PC-9 (cell line): ENCODE measurements around the gene PABPN1L. TPM values are rescaled to one million over a fixed set of nuclear protein-coding genes. Genes with fewer than 3 reads are reported as not detected.

Source experiments
- BruUV-seq: library from RNA; stranded (reverse); fragments of 400-500 nt; replicated peaks from 2 replicates; lab custom pipeline; 2021; lab: Mats Ljungman, UMichigan
- CTCF ChIA-PET: fragments of 300-600 bp; sonication (Branson Sonifier 250); formaldehyde crosslinking; loops from one replicate; lab custom pipeline; 2022; ENCODE audit warnings: antibody characterized with exemption; lab: Charles Lee
- POLR2A ChIA-PET: fragments of 300-600 bp; sonication (Branson Sonifier 250); formaldehyde crosslinking; loops from one replicate; lab custom pipeline; 2022; ENCODE audit warnings: antibody characterized with exemption; ENCODE audit not compliant: unreplicated experiment; lab: Charles Lee
- DNase-seq, 2 experiments: peaks; one replicate each; pipeline versions ENCODE4 v3.0.0 to v3.0.0-alpha.2; 2015 to 2022; ENCODE audit warnings: mixed read lengths in 1 of 2
- H2AFZ ChIP-seq: fragments of 200-600 bp; sonication (generic); 2 replicates; pipeline ENCODE4 v1.8.1; 2017; ENCODE audit warnings: antibody characterized with exemption
- H3F3A ChIP-seq: fragments of 200-600 bp; sonication (generic); 2 replicates; pipeline ENCODE4 v1.8.1; 2017; ENCODE audit warnings: antibody characterized with exemption, mild to moderate bottlenecking, low read depth; ENCODE audit not compliant: insufficient read depth
- H3K27ac ChIP-seq: fragments of 200-600 bp; sonication (generic); 2 replicates; pipeline ENCODE4 v1.6.1; 2016; ENCODE audit warnings: mixed run types
- H3K27me3 ChIP-seq: fragments of 200-600 bp; sonication (generic); 2 replicates; pipeline ENCODE4 v1.6.1; 2016; ENCODE audit warnings: low read depth, mixed run types; ENCODE audit not compliant: insufficient read depth
- H3K36me3 ChIP-seq: fragments of 200-600 bp; sonication (generic); 2 replicates; pipeline ENCODE4 v1.6.1; 2016; ENCODE audit warnings: low read depth, mixed run types
- H3K4me1 ChIP-seq: fragments of 200-600 bp; sonication (generic); replicated peaks from 2 replicates; pipeline ENCODE4 v1.6.1; 2016; ENCODE audit warnings: mixed run types; ENCODE audit not compliant: insufficient read depth
- H3K4me2 ChIP-seq: fragments of 200-600 bp; sonication (generic); 2 replicates; pipeline ENCODE4 v1.6.1; 2017; ENCODE audit warnings: mixed run types
- H3K4me3 ChIP-seq: fragments of 200-600 bp; sonication (generic); 2 replicates; pipeline ENCODE4 v1.6.1; 2016; ENCODE audit warnings: mixed run types
- H3K79me2 ChIP-seq: fragments of 200-600 bp; sonication (generic); 2 replicates; pipeline ENCODE4 v1.6.1; 2017; ENCODE audit warnings: low read depth, mixed run types
- H3K9me2 ChIP-seq: fragments of 200-600 bp; sonication (generic); 2 replicates; pipeline ENCODE4 v1.8.1; 2017; ENCODE audit warnings: mild to moderate bottlenecking; ENCODE audit not compliant: insufficient read depth
- H3K9me3 ChIP-seq: fragments of 200-600 bp; sonication (generic); 2 replicates; pipeline ENCODE4 v1.8.1; 2016; ENCODE audit warnings: low read depth; ENCODE audit not compliant: insufficient read depth
- H4K20me1 ChIP-seq: fragments of 200-600 bp; sonication (generic); 2 replicates; pipeline ENCODE4 v1.8.1; 2017; ENCODE audit not compliant: insufficient read depth
- CTCF ChIP-seq: fragments of 200-600 bp; sonication (generic); conservative IDR thresholded peaks from 2 replicates; pipeline ENCODE4 v1.6.1; 2017; ENCODE audit warnings: mixed run types, antibody characterized with exemption, mild to moderate bottlenecking, moderate library complexity
- EZH2 ChIP-seq: fragments of 200-600 bp; sonication (generic); IDR thresholded peaks from 2 replicates; pipeline ENCODE4 v1.8.0; 2017; ENCODE audit warnings: antibody characterized with exemption, low read depth
- intact Hi-C: fragments of 100-400 bp; cut with micrococcal nuclease; formaldehyde crosslinking; loops from one replicate; pipeline ENCODE4 v1.10.0; 2022; ENCODE audit not compliant: unreplicated experiment
- total RNA-seq: library from RNA; stranded (reverse); gene quantifications from 2 replicates; pipeline ENCODE4 v1.2.3, GENCODE V29; 2021

Gene PABPN1L
- total RNA-seq, 1 experiment from 2014 or later: not detected

DNA sequence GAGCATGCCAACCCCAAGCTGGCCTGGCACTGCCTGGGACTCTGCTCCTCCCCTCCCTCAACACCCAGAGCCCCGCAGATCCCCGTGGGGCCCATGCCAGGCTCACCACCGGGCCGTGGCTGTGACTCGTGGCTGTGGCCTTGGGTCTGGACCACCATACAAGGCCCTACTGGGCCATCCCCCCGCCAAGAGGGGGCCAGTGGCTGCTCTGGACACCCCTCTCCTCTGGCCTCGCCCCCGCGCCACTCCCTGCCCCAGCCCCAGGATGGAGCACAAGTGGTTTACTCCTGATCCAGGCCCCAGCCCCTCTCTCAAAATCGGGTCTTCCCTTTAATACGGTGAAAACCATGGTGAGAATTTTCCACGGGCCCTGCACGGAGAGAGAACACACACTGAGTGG lies 3.0 kb downstream of the PABPN1L start:
- H3F3A ChIP-seq: no peaks in the 10 kb centered on the region
- H3K79me2 ChIP-seq: no peaks in the 10 kb centered on the region
- TF ChIP-seq CTCF (no peak), EZH2 (no peak)
- H2AFZ ChIP-seq: no peak overlapping the region
- BruUV-seq: no TSS peak
- no peaks in the 10 kb centered on the region for H3K4me1 ChIP-seq
- H3K9me3 ChIP-seq: no peaks in the 10 kb centered on the region
- H3K4me2 ChIP-seq: no peak overlapping the region
- ChIA-PET CTCF (no interaction called here), POLR2A (no interaction called here)
- no peak for DNase-seq
- intact Hi-C loops: no loop called here
- H3K9me2 ChIP-seq: no peaks in the 10 kb centered on the region
- no peak overlapping the region for H3K4me3 ChIP-seq
- H3K27ac ChIP-seq: no peak overlapping the region
- H3K27me3 ChIP-seq: peaks cover 17% of the 10 kb centered on the region
- no peaks in the 10 kb centered on the region for H4K20me1 ChIP-seq
- H3K36me3 ChIP-seq: no peaks in the 10 kb centered on the region

GRCh38 chr16:88862968-88863367 lies 3.5 kb downstream of the PABPN1L start:
- POLR2A ChIA-PET: no interaction called here
- Histone ChIP-seq H3K4me3 (no peak overlapping the region), H3K4me1 (peaks cover 3% of the 10 kb centered on the region), H3K9me3 (no peaks in the 10 kb centered on the region), H3K9me2 (no peaks in the 10 kb centered on the region), H3K79me2 (no peaks in the 10 kb centered on the region), H3K36me3 (no peaks in the 10 kb centered on the region), H3K27ac (no peak overlapping the region), H2AFZ (no peak overlapping the region), H3K27me3 (peaks cover 12% of the 10 kb centered on the region), H3F3A (no peaks in the 10 kb centered on the region), H3K4me2 (no peak overlapping the region), H4K20me1 (no peaks in the 10 kb centered on the region)
- no peak for TF ChIP-seq EZH2
- TF ChIP-seq CTCF: no peak
- BruUV-seq: no TSS peak
- CTCF ChIA-PET: no interaction called here
- intact Hi-C loops: no loop called here
- DNase-seq: no peak

DNA sequence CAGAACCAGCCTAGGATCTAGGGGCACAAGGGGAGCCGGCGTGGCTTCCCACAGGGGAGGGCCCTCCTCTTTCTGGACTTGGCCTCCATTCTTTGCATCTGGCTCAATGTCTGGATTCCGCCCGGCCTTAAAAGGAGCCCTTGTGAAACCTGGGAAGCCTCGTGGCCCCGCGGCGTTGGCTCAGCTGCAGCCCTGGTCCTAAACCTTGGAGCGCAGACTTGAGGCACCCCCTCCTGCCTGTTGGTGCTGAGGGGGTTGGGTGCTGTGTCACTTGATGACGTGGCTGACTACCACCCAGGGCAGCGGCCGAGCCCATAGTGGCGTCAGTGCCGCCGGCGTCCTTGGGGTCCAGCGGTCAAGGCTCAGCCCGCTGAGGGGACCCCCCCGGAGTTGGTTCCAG lies 5.1 kb downstream of the PABPN1L start:
- Histone ChIP-seq H3F3A (no peaks in the 10 kb centered on the region), H3K27me3 (no peaks in the 10 kb centered on the region; the same call in 1 of the 2 replicates), H3K4me3 (no peak overlapping the region), H3K79me2 (0 out of 2 replicates have a peak, but pooled peaks cover 7% of the 10 kb centered on the region), H3K4me2 (no peak overlapping the region), H4K20me1 (no peaks in the 10 kb centered on the region), H3K27ac (no peak overlapping the region), H3K9me2 (no peaks in the 10 kb centered on the region), H3K36me3 (no peaks in the 10 kb centered on the region), H2AFZ (no peak overlapping the region), H3K9me3 (no peaks in the 10 kb centered on the region), H3K4me1 (peaks cover 5% of the 10 kb centered on the region)
- DNase-seq: no peak
- TF ChIP-seq EZH2 (no peak), CTCF (no peak)
- intact Hi-C loops: no loop called here
- CTCF ChIA-PET: no interaction called here
- no TSS peak for BruUV-seq
- POLR2A ChIA-PET: no interaction called here
